GM18498 (cell line): ENCODE measurements around the gene OR2AT4.

Experiments
- ATAC-seq: cut with Tn5 transposase; IDR thresholded peaks from one replicate; pipeline ENCODE4 v1.9.1; 2021; ENCODE audit warnings: mild to moderate bottlenecking, moderate library complexity; ENCODE audit not compliant: unreplicated experiment

Gene OR2AT4

DNA sequence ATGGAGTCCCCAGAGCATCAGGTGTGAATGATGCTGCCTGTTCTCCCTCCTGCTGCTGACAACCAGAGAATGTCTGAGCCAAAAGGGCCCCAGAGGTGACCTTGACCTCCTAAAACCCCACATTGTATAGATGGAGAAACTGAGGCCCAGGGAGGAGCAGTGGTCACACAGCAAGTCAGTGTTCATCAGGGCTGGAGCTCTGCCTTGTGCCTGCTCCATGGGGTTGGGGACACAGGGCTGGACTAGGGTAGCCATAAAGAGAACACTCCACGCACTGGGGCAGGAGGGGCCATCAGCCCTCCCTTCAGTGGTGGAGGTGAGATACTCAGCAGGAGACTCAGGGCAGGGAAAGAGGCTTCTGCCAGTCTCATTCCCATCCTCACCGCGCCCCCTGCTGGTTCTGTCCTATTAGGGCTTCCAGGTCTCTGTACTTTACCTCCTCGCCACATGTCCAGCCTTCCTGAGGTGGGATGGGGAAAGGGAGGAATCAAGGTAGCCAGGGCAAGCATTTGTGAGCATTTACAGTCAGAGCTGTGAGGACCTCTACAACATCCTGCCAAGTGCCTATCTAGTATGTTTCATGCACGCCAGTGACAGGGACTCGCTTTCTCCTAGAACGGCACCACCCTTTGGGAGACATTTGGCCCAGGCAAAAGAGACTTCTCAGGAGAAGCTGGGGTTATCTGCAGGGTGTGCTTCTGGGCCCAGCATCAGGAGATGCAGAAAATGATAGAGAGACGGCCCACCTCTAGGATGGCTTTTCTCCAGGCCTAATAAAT lies 64.7 kb downstream of the OR2AT4 start:
- ATAC-seq, result no peak
